ENCODE results near the gene BANF2. TPM values are rescaled to one million over a fixed set of nuclear protein-coding genes. Genes with fewer than 3 reads are reported as not detected.
A peak's percentile ranks its signal among the peaks of the same experiment; 100 is the strongest.

BANF2 gene
- total and polyA plus RNA-seq, 2 of the 13 experiments (the other 11 are each of a cell fraction or from before 2014, with no cell fraction given), result 0.35 TPM; not detected in 1

DNA sequence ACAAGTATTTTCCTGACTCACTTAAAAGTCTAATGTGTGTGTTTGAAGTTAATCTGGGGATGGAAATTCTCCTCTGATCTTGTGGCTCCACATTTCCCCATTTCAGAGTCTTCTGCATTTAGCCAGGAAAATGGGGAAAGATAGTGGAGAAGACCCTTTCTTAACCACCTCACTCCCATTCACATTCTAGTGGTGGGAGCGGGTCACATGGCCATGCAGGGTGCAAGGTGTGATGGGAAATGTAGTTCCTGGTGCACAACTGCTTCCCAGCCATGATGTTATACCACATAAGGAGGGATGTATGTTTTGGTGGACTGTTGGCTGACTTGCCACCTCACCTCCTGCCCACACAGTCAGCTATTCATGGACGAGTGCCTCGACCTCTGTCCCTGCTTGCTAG lies 61.8 kb downstream of the BANF2 start (continued):
- TF ChIP-seq, protein P1, sequence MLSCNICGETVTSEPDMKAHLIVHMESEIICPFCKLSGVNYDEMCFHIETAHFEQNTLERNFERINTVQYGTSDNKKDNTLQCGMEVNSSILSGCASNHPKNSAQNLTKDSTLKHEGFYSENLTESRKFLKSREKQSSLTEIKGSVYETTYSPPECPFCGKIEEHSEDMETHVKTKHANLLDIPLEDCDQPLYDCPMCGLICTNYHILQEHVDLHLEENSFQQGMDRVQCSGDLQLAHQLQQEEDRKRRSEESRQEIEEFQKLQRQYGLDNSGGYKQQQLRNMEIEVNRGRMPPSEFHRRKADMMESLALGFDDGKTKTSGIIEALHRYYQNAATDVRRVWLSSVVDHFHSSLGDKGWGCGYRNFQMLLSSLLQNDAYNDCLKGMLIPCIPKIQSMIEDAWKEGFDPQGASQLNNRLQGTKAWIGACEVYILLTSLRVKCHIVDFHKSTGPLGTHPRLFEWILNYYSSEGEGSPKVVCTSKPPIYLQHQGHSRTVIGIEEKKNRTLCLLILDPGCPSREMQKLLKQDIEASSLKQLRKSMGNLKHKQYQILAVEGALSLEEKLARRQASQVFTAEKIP (CRISPR knock-in tag; IDR thresholded peaks at IDR 0.05; ENCODE audit: borderline replicate concordance), result no peak
- TF ChIP-seq GABPA (IDR thresholded peaks at IDR 0.05; ENCODE audit: low read depth, low read length) (no peak), GABPA (CRISPR knock-in tag; IDR thresholded peaks at IDR 0.05; ENCODE audit: low read depth) (no peak), FOXM1 (CRISPR knock-in tag; IDR thresholded peaks at IDR 0.05) (no peak), ZNF558 (CRISPR knock-in tag; IDR thresholded peaks at IDR 0.05; ENCODE audit: borderline replicate concordance) (no peak), TCF12 (IDR thresholded peaks at IDR 0.05) (no peak), TCF12 (CRISPR knock-in tag; IDR thresholded peaks at IDR 0.05) (no peak), ZFP82 (CRISPR knock-in tag; IDR thresholded peaks at IDR 0.05; ENCODE audit: borderline replicate concordance) (no peak), MED1 (CRISPR knock-in tag; IDR thresholded peaks at IDR 0.05) (0 out of 2 replicates have a peak, but pooled peaks have one; percentile 29)

DNA sequence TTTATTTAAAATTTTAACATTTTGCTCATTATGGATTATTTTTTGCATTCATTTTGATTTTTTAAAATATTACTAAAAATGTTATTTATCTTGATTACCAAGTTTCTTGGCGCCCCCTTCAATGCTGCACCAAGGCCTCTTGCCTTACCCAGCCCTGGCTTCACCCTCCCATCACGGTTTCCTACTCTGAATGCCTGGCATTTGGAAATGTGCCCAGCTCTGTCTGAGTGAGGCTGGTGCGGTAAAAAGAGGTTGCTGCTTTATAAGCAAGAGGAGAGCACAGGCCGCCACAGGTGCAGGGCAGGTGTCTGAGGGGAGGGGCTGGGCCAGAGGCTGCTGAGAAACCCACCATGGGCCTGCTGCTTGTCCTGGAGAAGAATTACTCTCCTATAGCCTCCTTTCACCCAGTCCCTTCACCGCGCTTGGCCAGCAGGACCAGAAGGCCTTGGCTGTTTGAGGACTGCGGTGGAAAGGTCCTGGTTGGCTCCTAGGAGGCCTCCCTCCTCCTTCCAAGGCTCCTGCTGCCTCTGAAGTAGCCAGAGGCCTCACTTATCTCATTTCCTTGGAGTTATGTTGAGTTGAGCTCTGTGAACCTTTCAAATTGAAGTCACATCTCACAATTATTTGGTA lies 62.6 kb downstream of the BANF2 start:
- 70% methylated on average over 7 of the region's 7 CpGs for WGBS (ENCODE audit: low lambda C conversion rate)
- no peaks in the 10 kb centered on the region for H3K36me3 ChIP-seq (replicated peaks in 1 of 2; ENCODE audit: control insufficient read depth in 1 of 2, insufficient read depth in 2 of 2, low read length in 2 of 2)
- no peak overlapping the region for H3K4me2 ChIP-seq (ENCODE audit: low read depth, low read length)
- no peak overlapping the region for H2AFZ ChIP-seq (ENCODE audit: low read length)
- peaks cover 31% of the 10 kb centered on the region for H3K4me1 ChIP-seq (ENCODE audit: insufficient read depth, low read length)
- H3K4me3 ChIP-seq (replicated peaks in 1 of 3; ENCODE audit: insufficient read depth in 1 of 3, low read depth in 2 of 3, low read length in 3 of 3), result no peak overlapping the region
- no peaks in the 10 kb centered on the region for H4K20me1 ChIP-seq (ENCODE audit: insufficient read depth, low read length)
- no peak overlapping the region for H3K9ac ChIP-seq (ENCODE audit: insufficient read depth, low read depth, low read length)
- ATAC-seq (no peak), DNase-seq (ENCODE audit: low spot score) (no peak), FAIRE-seq (no peak)
- H3K27ac ChIP-seq (ENCODE audit: extremely low read length, insufficient read depth, low read length), result no peak overlapping the region
- H3K79me2 ChIP-seq (ENCODE audit: insufficient read depth, low read length), result no peaks in the 10 kb centered on the region
- 0 out of 5 replicates have a peak, but pooled peaks cover 0 to 5% of the 10 kb centered on the region in 2 experiments for H3K27me3 ChIP-seq (ENCODE audit: control insufficient read depth in 1 of 2, insufficient read depth in 2 of 2, low read length in 2 of 2)
- H3K9me3 ChIP-seq (ENCODE audit: low read length), result 0 out of 2 replicates have a peak, but pooled peaks cover 9% of the 10 kb centered on the region
- in situ Hi-C loops (cut with HindIII; ENCODE audit: extremely low pct_ligation_motif_present, low pct_unique_long_range_greater_than_20kb), result no loop called here
- ChIA-PET POLR2A (interaction anchor here (1.2 to 1.8 kb wide), 2 partner anchors 9 to 13 kb away, joined by 3 to 6 read pairs; no protein-coding TSS in a partner anchor), CTCF (ENCODE audit: low intra/inter-chr PET ratio, low total read pairs) (no interaction called here)
- BruUV-seq (replicated peaks), result no TSS peak
- intact Hi-C loops (cut with micrococcal nuclease; ENCODE audit: unreplicated experiment), result loop anchor here (5.0 kb wide), 1 partner anchor 45 kb away; no protein-coding TSS in a partner anchor
- TF ChIP-seq NRL (CRISPR knock-in tag; IDR thresholded peaks at IDR 0.05; ENCODE audit: borderline replicate concordance) (0 out of 2 replicates have a peak, but pooled peaks have one; percentile 33), ZNF720 (CRISPR knock-in tag; IDR thresholded peaks at IDR 0.05) (no peak)

All from HepG2 (cell line).